ENCODE results near the gene CCDC102B.
"Not testable (repeated sequence)": the region's sequence is repeated elsewhere in the genome, so short reads cannot be mapped to it uniquely, and the experiment has no call there.

Gene CCDC102B

GRCh38 chr18:68830256-68831045 lies 32.6 kb downstream of the CCDC102B start:
- DNase-seq = no peak

GRCh38 chr18:68833756-68834155 lies 35.9 kb downstream of the CCDC102B start:
- no peak for DNase-seq

GRCh38 chr18:68837665-68838451 lies 40.0 kb downstream of the CCDC102B start:
- no peak for DNase-seq

GRCh38 chr18:68839701-68840100 lies 41.8 kb downstream of the CCDC102B start:
- DNase-seq = no peak

GRCh38 chr18:68840554-68841263 lies 42.8 kb downstream of the CCDC102B start:
- DNase-seq = no peak

GRCh38 chr18:68841301-68841700 lies 43.4 kb downstream of the CCDC102B start:
- no peak for DNase-seq

- no peak for DNase-seq
Measured at GRCh38 chr18:68842951-68843350, 45.1 kb downstream of the CCDC102B start.

GRCh38 chr18:68843473-68844089 lies 45.7 kb downstream of the CCDC102B start:
- DNase-seq = no peak

- no peak for DNase-seq
Measured at GRCh38 chr18:68847219-68847837, 49.4 kb downstream of the CCDC102B start.

GRCh38 chr18:68848242-68848641 lies 50.4 kb downstream of the CCDC102B start:
- DNase-seq = no peak

- DNase-seq = no peak
Measured at GRCh38 chr18:68854786-68855391, 57.0 kb downstream of the CCDC102B start.

- DNase-seq = no peak
Measured at GRCh38 chr18:68855491-68855890, 57.6 kb downstream of the CCDC102B start.

- no peak for DNase-seq
Measured at GRCh38 chr18:68861365-68861764, 63.5 kb downstream of the CCDC102B start.

GRCh38 chr18:68865021-68865420 lies 67.1 kb downstream of the CCDC102B start:
- DNase-seq = no peak

- DNase-seq = no peak
Measured at GRCh38 chr18:68865503-68865902, 67.6 kb downstream of the CCDC102B start.

GRCh38 chr18:68873003-68873402 lies 75.1 kb downstream of the CCDC102B start:
- DNase-seq = no peak

GRCh38 chr18:68874361-68874760 lies 76.5 kb downstream of the CCDC102B start:
- DNase-seq = no peak

GRCh38 chr18:68879947-68880346 lies 82.1 kb downstream of the CCDC102B start:
- not testable (repeated sequence) for DNase-seq

GRCh38 chr18:68887410-68887809 lies 89.5 kb downstream of the CCDC102B start:
- no peak for DNase-seq

- DNase-seq = no peak
Measured at GRCh38 chr18:68893354-68893753, 95.5 kb downstream of the CCDC102B start.

- no peak for DNase-seq
Measured at GRCh38 chr18:68897286-68897685, 99.4 kb downstream of the CCDC102B start.

- DNase-seq = no peak
Measured at GRCh38 chr18:68909579-68909978, 111.7 kb downstream of the CCDC102B start.
